D341Med (cell line): ENCODE measurements around the gene MACF1.

Experiments used
- DNase-seq: peaks from one replicate; pipeline ENCODE4 v3.0.0; 2012; ENCODE audit warnings: low spot score

The MACF1 gene

DNA sequence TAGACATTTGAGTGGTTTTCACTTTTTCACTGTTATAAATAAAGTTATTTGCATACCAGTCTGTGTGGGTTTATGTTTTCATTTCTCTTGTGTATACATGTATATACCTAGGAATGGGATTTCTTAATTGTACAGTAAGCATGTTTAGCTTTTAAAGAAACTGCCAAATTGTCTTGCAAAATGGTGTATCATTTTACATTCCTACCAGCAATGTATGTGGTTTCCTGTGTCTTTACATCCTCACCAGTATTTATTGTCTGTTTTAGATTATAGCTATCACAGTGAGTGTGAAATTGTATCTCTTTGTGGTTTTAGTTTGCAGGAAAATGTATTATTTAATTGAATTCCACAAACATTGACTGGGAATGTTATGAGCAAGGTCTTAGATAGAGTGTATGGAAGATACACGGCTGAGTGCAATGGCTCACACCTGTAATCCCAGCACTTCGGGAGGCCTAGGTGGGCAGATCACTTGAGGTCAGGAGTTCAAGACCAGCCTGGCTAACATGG is 57.3 kb downstream of the MACF1 start:
- no peak for DNase-seq

- DNase-seq = no peak
These were observed 58.3 kb downstream of the MACF1 start for GRCh38 chr1:39262802-39263201.

GRCh38 chr1:39266269-39266668 is 61.8 kb downstream of the MACF1 start:
- DNase-seq = peak; percentile 53

DNA sequence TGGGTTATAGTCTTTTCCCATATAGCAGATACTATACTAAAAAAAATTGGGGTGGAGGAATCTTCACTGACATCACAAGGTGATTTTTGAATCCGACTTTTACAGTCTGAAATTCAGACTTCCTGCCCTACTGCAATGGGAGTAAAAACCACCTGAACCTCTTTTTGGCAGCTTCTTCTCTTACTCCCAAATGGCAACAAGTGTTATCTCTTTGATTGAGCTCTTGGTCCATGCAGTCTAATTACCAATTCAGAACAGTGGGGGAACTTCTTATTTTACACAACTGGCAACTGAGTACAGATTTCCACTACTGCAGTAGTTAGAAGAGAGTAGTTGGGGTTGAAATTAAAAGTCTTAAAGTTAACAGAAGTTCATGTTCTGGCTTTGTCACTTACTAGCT is 62.3 kb downstream of the MACF1 start:
- no peak for DNase-seq

DNA sequence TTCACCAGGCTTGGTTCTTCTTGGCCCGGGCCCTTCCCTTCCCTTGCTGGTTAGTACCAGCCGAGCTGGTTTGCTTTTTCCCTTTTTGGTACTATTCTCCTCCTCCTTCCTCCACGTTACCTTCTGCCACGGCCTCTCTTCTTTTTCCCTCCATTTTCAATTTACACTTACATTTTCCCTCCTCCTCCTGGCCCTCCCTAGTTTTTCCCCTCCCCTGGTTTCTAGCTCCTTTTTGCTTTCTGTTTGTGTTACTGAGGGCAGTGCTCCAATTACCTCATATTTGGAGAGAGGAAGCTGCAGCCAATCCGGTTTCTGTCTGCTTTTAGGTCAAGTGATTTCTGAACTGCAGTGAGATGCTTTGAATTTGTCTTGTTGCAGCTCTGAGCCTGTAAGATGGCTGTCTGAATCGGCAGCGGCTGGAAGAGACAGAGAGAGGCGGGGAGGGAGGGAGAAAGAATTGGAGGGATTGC is 63.7 kb downstream of the MACF1 start:
- DNase-seq = no peak

DNA sequence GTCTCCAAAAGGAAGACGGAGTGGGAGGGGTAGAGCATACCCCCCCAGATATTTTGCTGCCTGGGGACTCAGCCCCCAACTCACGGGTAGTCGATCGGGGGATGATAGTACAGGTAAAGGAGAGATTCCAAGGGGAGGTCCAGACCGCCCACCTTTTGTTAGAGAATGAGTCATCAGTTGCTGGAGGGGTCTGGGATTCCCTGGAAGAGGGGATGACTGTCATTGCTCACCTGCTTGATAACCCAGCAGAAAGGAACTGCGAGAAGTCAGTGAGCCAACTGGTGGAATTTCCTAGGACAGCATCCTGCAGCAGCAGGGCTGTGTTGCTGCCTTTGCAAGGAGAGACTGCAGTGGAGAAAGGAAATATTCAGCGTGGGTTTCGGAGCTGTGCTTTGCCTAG is 64.4 kb downstream of the MACF1 start:
- DNase-seq = no peak

DNA sequence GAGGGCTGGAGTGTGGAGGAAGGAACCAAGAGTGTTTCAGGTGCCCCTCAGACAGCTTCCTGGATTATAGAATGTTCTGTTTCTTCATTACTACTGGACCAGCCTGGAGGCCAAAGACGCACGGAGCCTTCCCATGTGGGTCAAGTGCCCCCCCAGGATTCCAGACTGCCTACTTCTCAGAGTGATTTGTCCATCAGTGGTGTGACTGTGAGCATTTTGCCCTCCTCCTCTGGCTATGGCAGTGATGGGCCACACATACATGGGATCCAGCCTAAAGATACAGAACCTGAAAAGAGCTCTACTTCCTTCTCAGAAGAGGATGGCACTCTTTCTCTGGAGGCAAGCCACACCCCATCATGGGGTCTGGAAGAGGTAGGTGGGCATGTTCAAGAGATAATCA is 64.9 kb downstream of the MACF1 start:
- DNase-seq = no peak

GRCh38 chr1:39269791-39270342 is 65.4 kb downstream of the MACF1 start:
- peak; percentile 56 for DNase-seq

- no peak for DNase-seq
These were observed 65.9 kb downstream of the MACF1 start for GRCh38 chr1:39270368-39270767.

- no peak for DNase-seq
These were observed 67.7 kb downstream of the MACF1 start for GRCh38 chr1:39272027-39272797.

DNA sequence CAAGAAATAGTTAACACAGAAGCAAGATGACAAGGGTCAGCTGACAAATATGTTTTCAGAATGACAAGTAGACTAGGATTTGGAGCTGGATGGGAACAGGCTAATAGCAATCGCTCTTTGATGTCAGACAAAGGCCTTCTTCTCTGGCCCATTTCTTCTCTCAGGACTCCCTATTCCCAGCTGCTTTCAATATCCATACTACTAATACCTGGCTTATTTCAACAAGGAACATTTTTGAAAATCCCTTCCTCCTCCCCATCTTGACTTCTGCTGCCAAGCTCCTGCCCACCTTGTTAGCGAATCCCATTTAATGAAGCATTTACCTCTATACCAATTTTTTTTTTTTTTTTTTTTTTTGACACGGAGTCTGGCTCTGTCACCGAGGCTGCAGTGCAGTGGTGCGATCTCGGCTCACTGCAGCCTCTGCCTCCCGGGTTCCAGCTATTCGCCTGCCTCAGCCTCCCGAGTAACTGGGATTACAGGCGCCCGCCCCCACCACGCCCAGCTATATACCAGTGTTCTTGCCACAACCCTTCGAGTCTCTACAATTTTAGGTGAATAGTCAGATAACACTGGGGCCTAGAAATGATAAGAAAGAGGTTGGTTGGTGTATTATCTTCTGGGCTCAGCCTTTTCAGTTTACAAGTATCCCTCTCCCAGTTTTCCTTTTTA is 68.4 kb downstream of the MACF1 start:
- DNase-seq = no peak

GRCh38 chr1:39275836-39276507 is 71.5 kb downstream of the MACF1 start:
- no peak for DNase-seq

- DNase-seq = no peak
These were observed 73.4 kb downstream of the MACF1 start for GRCh38 chr1:39277879-39278278.

GRCh38 chr1:39282537-39283216 is 78.2 kb downstream of the MACF1 start:
- no peak for DNase-seq

DNA sequence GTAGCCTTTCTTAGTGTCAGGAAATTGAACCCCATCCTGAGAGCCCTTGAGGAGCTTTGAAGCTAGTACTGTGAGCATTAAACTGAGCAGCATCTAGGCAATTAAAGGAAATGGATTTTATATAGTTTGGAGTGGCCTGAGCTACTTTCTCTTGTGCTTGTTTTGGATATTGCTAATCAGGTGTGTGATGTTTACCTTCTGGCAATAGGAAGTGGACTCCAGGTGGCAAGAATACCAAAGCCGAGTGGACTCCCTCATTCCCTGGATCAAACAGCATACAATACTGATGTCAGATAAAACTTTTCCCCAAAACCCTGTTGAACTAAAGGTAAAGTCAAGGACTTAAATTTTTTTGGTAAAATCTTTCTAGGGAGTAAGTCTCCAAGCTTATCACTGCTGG is 79.4 kb downstream of the MACF1 start:
- DNase-seq = no peak

DNA sequence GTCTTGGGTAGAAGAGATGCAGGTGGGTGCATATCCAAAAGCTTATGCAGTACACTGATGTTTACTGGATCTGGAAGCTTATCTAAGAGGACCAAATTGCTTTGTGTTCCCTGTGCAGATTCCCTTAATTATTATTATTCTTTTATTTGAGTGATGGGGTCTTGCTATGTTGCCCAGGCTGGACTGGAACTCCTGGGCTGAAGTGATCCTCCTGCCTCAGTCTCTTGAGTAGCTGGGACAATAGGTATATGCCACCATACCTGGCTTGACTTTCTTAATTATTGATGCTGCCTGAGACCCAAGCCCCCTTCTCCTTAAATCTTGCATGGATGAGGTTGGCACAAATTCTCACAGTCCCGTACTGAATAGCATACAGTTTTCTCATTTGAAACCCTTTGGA is 83.0 kb downstream of the MACF1 start:
- no peak for DNase-seq

DNA sequence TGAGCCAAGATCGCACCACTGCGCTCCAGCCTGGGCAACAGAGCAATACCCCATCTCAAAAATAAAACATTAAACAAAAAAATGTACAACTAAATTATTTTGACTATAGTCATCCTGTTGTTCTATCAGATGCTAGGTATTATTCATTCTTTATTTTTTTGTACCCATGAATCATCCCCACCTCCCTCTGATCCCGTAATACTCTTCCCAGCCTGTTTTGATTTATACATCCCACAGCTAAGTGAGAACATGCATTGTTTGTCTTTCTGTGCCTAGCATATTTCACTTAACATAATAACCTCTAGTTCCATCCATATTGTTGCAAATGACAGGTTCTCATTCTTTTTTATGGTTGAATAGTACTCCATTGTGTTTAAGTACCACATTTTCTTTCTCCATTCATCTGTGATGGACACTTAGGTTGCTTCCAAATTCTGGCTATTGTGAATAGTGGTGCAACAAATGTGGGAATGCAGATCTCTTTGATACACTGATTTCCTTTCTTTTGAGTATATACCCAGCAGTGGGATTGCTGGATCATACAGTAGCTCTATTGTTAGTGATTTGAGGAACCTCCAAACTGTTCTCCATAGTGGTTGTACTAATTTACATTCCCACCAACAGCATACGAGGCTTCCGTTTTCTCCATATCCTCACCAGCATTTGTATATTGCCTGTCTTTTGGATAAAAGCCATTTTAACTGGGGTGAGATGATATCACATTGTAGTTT is 84.4 kb downstream of the MACF1 start:
- no peak for DNase-seq

DNA sequence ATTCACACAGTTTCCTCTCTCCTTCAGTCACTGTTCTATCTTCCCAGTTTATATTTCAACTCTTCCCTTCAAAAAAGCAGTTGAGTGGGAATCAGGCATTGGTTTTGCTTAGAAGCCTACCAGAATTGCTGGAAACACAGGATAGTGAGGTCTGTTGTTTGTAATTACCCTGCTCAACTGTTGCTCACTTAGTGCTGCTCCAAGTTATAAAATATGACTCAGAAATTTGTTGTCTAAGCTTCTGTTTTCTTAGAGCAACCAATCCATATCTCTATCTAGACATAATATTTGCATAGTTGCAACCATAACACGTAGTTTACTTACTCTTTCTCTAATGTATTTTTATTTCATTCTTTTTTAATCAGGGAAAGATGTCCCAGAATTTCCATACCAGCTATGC is 87.9 kb downstream of the MACF1 start:
- DNase-seq = no peak

DNA sequence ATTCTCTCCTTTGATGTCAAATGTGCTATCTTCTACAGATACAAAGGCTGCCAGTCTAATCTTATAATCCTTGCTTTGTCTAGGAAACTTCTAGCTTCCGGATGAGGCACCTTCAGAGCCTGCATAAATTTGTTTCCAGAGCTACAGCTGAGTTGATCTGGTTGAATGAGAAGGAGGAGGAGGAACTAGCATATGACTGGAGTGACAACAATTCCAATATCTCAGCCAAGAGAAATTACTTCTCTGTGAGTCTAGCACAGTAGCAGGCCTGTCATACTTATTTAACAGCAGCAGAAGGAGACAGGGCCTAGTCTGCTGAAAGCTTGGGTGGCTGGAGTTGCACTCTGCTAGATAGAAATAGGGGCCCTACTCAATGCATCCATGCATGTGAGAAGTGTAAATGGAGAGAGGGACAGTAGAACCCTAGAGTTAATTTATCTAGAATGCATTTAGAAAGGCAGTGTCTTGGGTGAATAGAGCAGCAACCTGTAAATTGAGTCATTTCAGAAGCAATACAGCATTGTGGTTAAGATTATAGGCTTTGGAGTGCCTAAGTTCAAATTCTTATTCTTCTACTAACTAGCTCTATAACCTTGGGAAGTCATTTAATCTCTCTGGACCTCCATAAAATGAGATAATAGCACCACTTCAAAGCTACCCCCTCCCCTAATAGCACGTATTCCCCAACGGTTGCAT is 89.0 kb downstream of the MACF1 start:
- DNase-seq = no peak

- no peak for DNase-seq
These were observed 90.0 kb downstream of the MACF1 start for GRCh38 chr1:39294531-39294930.

- no peak for DNase-seq
These were observed 91.4 kb downstream of the MACF1 start for GRCh38 chr1:39295901-39296300.
